IPS DF 6.9 (cell line): Measurements from ENCODE around the gene ORC3.
A peak's percentile ranks its signal among the peaks of the same experiment; 100 is the strongest.
"Not testable (repeated sequence)": the region's sequence is repeated elsewhere in the genome, so short reads cannot be mapped to it uniquely, and the experiment has no call there.

Experiments
- DNase-seq: peaks from one replicate; pipeline ENCODE4 v3.0.0-alpha.2; 2013; ENCODE audit warnings: low read depth, low spot score
- H3K27ac ChIP-seq: one replicate; pipeline ENCODE4 v1.5.1; 2013; ENCODE audit warnings: low read length, control low read depth
- H3K27me3 ChIP-seq: 2 replicates; pipeline ENCODE4 v1.6.1; 2013; ENCODE audit warnings: mild to moderate bottlenecking, low read length; ENCODE audit not compliant: control insufficient read depth, insufficient read depth
- H3K36me3 ChIP-seq: 2 replicates; pipeline ENCODE4 v1.6.1; 2013; ENCODE audit warnings: low read length; ENCODE audit not compliant: control insufficient read depth, insufficient read depth
- H3K4me1 ChIP-seq: 2 replicates; pipeline ENCODE4 v1.6.1; 2013; ENCODE audit warnings: low read length; ENCODE audit not compliant: control insufficient read depth, insufficient read depth
- H3K4me3 ChIP-seq: 2 replicates; pipeline ENCODE4 v1.5.1; 2013; ENCODE audit warnings: mild to moderate bottlenecking, low read length
- H3K9me3 ChIP-seq: 2 replicates; pipeline ENCODE4 v1.6.1; 2013; ENCODE audit warnings: low read length, inconsistent platforms; ENCODE audit not compliant: control insufficient read depth, insufficient read depth
- WGBS: extraction: QIAGEN DNeasy Blood & Tissue Kit; methylation state at CpG from one replicate; pipeline ENCODE4 v1.1.7; 2013; ENCODE audit warnings: mixed read lengths, missing lambda C conversion rate; ENCODE audit not compliant: insufficient read length, insufficient coverage; 5-methylcytosine and 5-hydroxymethylcytosine counted together

ORC3 gene

GRCh38 chr6:87590990-87591389 lies 1.1 kb downstream of the ORC3 start:
- no peak overlapping the region for H3K27ac ChIP-seq
- WGBS: no CpG with 5 or more reads among the region's 4 CpGs
- no peak for DNase-seq

GRCh38 chr6:87600576-87600975 lies 10.6 kb downstream of the ORC3 start:
- no CpG with 5 or more reads among the region's 1 CpG for WGBS
- no peak for DNase-seq
- H3K4me1 ChIP-seq: no peaks in the 10 kb centered on the region
- no peaks in the 10 kb centered on the region for H3K27me3 ChIP-seq
- H3K36me3 ChIP-seq: no peaks in the 10 kb centered on the region
- H3K27ac ChIP-seq: no peak overlapping the region
- H3K4me3 ChIP-seq: no peak overlapping the region
- H3K9me3 ChIP-seq: no peaks in the 10 kb centered on the region

More at GRCh38 chr6:87590990-87591389, 1.1 kb downstream of the ORC3 start:
- Histone ChIP-seq H3K27me3 (no peaks in the 10 kb centered on the region), H3K9me3 (no peaks in the 10 kb centered on the region), H3K4me1 (no peaks in the 10 kb centered on the region), H3K36me3 (no peaks in the 10 kb centered on the region), H3K4me3 (peak overlapping the region; percentile 73; the same call in 1 of the 2 replicates)

- Histone ChIP-seq H3K27me3 (no peaks in the 10 kb centered on the region), H3K4me1 (no peaks in the 10 kb centered on the region), H3K36me3 (peaks cover 8% of the 10 kb centered on the region; the same call in 1 of the 2 replicates), H3K9me3 (no peaks in the 10 kb centered on the region), H3K4me3 (no peak overlapping the region), H3K27ac (no peak overlapping the region)
- no peak for DNase-seq
- WGBS: no CpG with 5 or more reads among the region's 2 CpGs
These were observed 16.3 kb downstream of the ORC3 start for GRCh38 chr6:87606199-87606598.

- H3K9me3 ChIP-seq: no peaks in the 10 kb centered on the region
- WGBS: 100% methylated on average over 1 of the region's 3 CpGs
- no peaks in the 10 kb centered on the region for H3K4me1 ChIP-seq
- H3K4me3 ChIP-seq: no peak overlapping the region
- H3K27me3 ChIP-seq: no peaks in the 10 kb centered on the region
- no peak for DNase-seq
- H3K27ac ChIP-seq: no peak overlapping the region
- peaks cover 12% of the 10 kb centered on the region; the same call in 1 of the 2 replicates for H3K36me3 ChIP-seq
These were observed 18.9 kb downstream of the ORC3 start for GRCh38 chr6:87608802-87609201.

GRCh38 chr6:87613018-87613417 lies 23.1 kb downstream of the ORC3 start:
- H3K36me3 ChIP-seq, H3K4me1 ChIP-seq, DNase-seq, H3K27ac ChIP-seq, H3K4me3 ChIP-seq, H3K9me3 ChIP-seq, H3K27me3 ChIP-seq: not testable (repeated sequence)
- no CpG with 5 or more reads among the region's 2 CpGs for WGBS

- no peak overlapping the region for H3K4me3 ChIP-seq
- no peaks in the 10 kb centered on the region for H3K27me3 ChIP-seq
- H3K9me3 ChIP-seq: no peaks in the 10 kb centered on the region
- WGBS: no CpG with 5 or more reads among the region's 4 CpGs
- H3K27ac ChIP-seq: no peak overlapping the region
- no peak for DNase-seq
- H3K4me1 ChIP-seq: no peaks in the 10 kb centered on the region
- peaks cover 3% of the 10 kb centered on the region; the same call in 1 of the 2 replicates for H3K36me3 ChIP-seq
These were observed 27.5 kb downstream of the ORC3 start for GRCh38 chr6:87617405-87617804.

- WGBS: no CpG with 5 or more reads among the region's 3 CpGs
- Histone ChIP-seq H3K27ac (no peak overlapping the region), H3K4me1 (no peaks in the 10 kb centered on the region), H3K4me3 (no peak overlapping the region), H3K9me3 (no peaks in the 10 kb centered on the region), H3K27me3 (no peaks in the 10 kb centered on the region), H3K36me3 (no peaks in the 10 kb centered on the region; the same call in 1 of the 2 replicates)
- DNase-seq: no peak
These were observed 28.6 kb downstream of the ORC3 start for GRCh38 chr6:87618531-87618930.

GRCh38 chr6:87623248-87623647 lies 33.3 kb downstream of the ORC3 start:
- no CpG with 5 or more reads among the region's 3 CpGs for WGBS
- Histone ChIP-seq H3K4me3 (no peak overlapping the region), H3K27ac (no peak overlapping the region), H3K27me3 (no peaks in the 10 kb centered on the region), H3K9me3 (no peaks in the 10 kb centered on the region), H3K36me3 (no peaks in the 10 kb centered on the region; the same call in 1 of the 2 replicates), H3K4me1 (no peaks in the 10 kb centered on the region)
- DNase-seq: no peak

GRCh38 chr6:87628424-87628823 lies 38.5 kb downstream of the ORC3 start:
- H3K36me3 ChIP-seq: peaks cover 2% of the 10 kb centered on the region; the same call in 1 of the 2 replicates
- no CpG with 5 or more reads among the region's 2 CpGs for WGBS
- DNase-seq: no peak
- H3K4me1 ChIP-seq: no peaks in the 10 kb centered on the region
- H3K4me3 ChIP-seq: no peak overlapping the region
- H3K27ac ChIP-seq: no peak overlapping the region
- H3K9me3 ChIP-seq: no peaks in the 10 kb centered on the region
- H3K27me3 ChIP-seq: no peaks in the 10 kb centered on the region

- H3K36me3 ChIP-seq: peaks cover 2% of the 10 kb centered on the region; the same call in 1 of the 2 replicates
- H3K9me3 ChIP-seq: no peaks in the 10 kb centered on the region
- H3K27ac ChIP-seq: no peak overlapping the region
- H3K4me3 ChIP-seq: no peak overlapping the region
- H3K27me3 ChIP-seq: no peaks in the 10 kb centered on the region
- no peaks in the 10 kb centered on the region for H3K4me1 ChIP-seq
- no peak for DNase-seq
These were observed 38.9 kb downstream of the ORC3 start for GRCh38 chr6:87628881-87629280.

GRCh38 chr6:87630746-87631145 lies 40.8 kb downstream of the ORC3 start:
- Histone ChIP-seq H3K36me3 (peaks cover 2% of the 10 kb centered on the region; the same call in 1 of the 2 replicates), H3K4me3 (no peak overlapping the region)
- no CpG with 5 or more reads among the region's 1 CpG for WGBS

More at GRCh38 chr6:87630746-87631145, 40.8 kb downstream of the ORC3 start:
- Histone ChIP-seq H3K4me1 (no peaks in the 10 kb centered on the region), H3K27ac (no peak overlapping the region), H3K9me3 (no peaks in the 10 kb centered on the region), H3K27me3 (no peaks in the 10 kb centered on the region)
- no peak for DNase-seq
